K562 (cell line): ENCODE data around the gene RNF224.

ENCODE experiments used
- CREB1 ChIP-seq, 2 experiments: sonication (generic) in 1 of 2; formaldehyde crosslinking in 1 of 2; IDR thresholded peaks; 2 replicates each; pipeline versions ENCODE4 v1.6.1 to v1.8.0; 2012 to 2022; ENCODE audit warnings: inconsistent platforms in 1 of 2, mild to moderate bottlenecking in 1 of 2, missing genetic modification reagents in 1 of 2, moderate library complexity in 1 of 2
- POLR2A ChIP-seq: fragments of 450-650 bp; conservative IDR thresholded peaks from 2 replicates; pipeline ENCODE4 v1.6.1; 2016
- POLR2AphosphoS5 ChIP-seq: IDR thresholded peaks from 2 replicates; pipeline ENCODE4 v1.6.1; 2011; ENCODE audit warnings: mild to moderate bottlenecking, low read depth, low read length, moderate library complexity; ENCODE audit not compliant: control insufficient read depth, insufficient read depth
- RCOR1 ChIP-seq, 2 experiments: IDR thresholded peaks; 2 replicates each; pipeline ENCODE4 v1.6.1; 2012; ENCODE audit warnings: low read depth in 2 of 2, low read length in 2 of 2, borderline replicate concordance in 1 of 2, improper control_type of control experiment in 1 of 2
- SAFB2 ChIP-seq: fragments of 200-400 bp; formaldehyde crosslinking; IDR thresholded peaks from 2 replicates; pipeline ENCODE4 v1.6.1; 2018; ENCODE audit warnings: borderline replicate concordance, low read length, low read depth, moderate library complexity; ENCODE audit not compliant: severe bottlenecking
- SLC30A9 ChIP-seq: fragments of 250-450 bp; sonication (Bioruptor Pico); IDR thresholded peaks from 2 replicates; pipeline ENCODE4 v1.8.0; 2022; ENCODE audit warnings: mild to moderate bottlenecking, moderate library complexity
- YY1 ChIP-seq, 3 experiments: IDR thresholded peaks; 2 replicates each; pipeline ENCODE4 v1.6.1; 2011; ENCODE audit warnings: low read length in 2 of 3, mild to moderate bottlenecking in 2 of 3, moderate library complexity in 2 of 3, borderline replicate concordance in 1 of 3, control low read depth in 1 of 3, low read depth in 1 of 3; ENCODE audit not compliant: insufficient read depth in 3 of 3, insufficient replicate concordance in 2 of 3, control insufficient read depth in 1 of 3, insufficient read length in 1 of 3; ENCODE audit errors: extremely low read depth in 1 of 3
- ZNF583 ChIP-seq: fragments of 250-450 bp; sonication (Bioruptor Pico); IDR thresholded peaks from 2 replicates; pipeline ENCODE4 v1.4.0; 2020
- TF ChIP-seq, protein P1 (sequence below), 3 experiments: IDR thresholded peaks in 2 of 3; conservative IDR thresholded peaks in 1 of 3; 2 replicates each; pipeline ENCODE4 v1.5.1; 2011 to 2012; ENCODE audit warnings: low read length in 3 of 3, mild to moderate bottlenecking in 3 of 3, control low read depth in 2 of 3, improper control_type of control experiment in 1 of 3, inconsistent platforms in 1 of 3, low read depth in 1 of 3, mixed read lengths in 1 of 3, moderate library complexity in 1 of 3; ENCODE audit not compliant: insufficient read depth in 2 of 3
- TF ChIP-seq, protein P2 (sequence below), 2 experiments: fragments of 450-650 bp in 1 of 2; IDR thresholded peaks; 2 replicates each; pipeline ENCODE4 v1.6.1; 2011 to 2017; ENCODE audit warnings: low read depth in 2 of 2, antibody characterized with exemption in 1 of 2, borderline replicate concordance in 1 of 2, low read length in 1 of 2, mild to moderate bottlenecking in 1 of 2, mixed read lengths in 1 of 2; ENCODE audit not compliant: control insufficient read depth in 1 of 2
- TF ChIP-seq, protein P3 (sequence below): fragments of 450-650 bp; formaldehyde crosslinking; IDR thresholded peaks from 2 replicates; pipeline ENCODE4 v1.4.0; 2020; ENCODE audit warnings: mild to moderate bottlenecking
- TF ChIP-seq, protein P4 (sequence below): fragments of 250-450 bp; sonication (Bioruptor Pico); IDR thresholded peaks from 2 replicates; pipeline ENCODE4 v1.8.0; 2022; ENCODE audit warnings: moderate library complexity, mild to moderate bottlenecking, inconsistent platforms

DNA sequence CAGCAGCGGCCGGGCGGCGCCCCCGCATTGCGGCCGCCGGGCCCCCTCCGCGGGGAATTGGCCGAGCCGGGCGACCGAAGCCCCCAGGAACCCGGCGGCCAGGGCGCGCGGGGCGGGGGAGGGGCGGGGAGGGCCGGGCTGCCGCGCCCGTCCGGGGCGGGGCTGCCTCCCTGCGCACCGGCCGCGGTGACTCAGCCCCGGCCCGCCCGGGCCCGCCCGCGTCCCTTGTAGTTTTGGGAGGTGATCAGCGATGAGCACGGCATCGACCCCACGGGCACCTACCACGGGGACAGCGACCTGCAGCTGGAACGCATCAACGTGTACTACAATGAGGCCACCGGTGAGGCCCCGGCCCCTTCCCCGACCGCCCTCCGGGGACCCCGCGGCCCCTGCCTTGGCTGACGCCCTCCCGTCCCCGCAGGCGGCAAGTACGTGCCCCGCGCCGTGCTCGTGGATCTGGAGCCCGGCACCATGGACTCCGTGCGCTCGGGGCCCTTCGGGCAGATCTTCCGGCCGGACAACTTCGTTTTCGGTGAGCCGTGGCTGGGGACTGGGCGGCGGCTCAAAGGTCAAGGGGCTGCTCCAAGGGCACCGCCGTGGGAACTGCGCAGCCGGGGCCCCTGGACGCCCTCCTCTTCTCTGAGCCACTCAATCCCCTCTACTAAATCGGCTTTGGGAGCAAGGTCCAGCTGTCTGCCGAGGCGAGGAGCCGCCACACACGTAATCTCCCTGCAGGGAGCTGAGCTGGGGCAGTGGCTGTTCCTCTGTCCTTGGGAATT, 14.4 kb downstream of the RNF224 start:
- TF ChIP-seq, protein P1, sequence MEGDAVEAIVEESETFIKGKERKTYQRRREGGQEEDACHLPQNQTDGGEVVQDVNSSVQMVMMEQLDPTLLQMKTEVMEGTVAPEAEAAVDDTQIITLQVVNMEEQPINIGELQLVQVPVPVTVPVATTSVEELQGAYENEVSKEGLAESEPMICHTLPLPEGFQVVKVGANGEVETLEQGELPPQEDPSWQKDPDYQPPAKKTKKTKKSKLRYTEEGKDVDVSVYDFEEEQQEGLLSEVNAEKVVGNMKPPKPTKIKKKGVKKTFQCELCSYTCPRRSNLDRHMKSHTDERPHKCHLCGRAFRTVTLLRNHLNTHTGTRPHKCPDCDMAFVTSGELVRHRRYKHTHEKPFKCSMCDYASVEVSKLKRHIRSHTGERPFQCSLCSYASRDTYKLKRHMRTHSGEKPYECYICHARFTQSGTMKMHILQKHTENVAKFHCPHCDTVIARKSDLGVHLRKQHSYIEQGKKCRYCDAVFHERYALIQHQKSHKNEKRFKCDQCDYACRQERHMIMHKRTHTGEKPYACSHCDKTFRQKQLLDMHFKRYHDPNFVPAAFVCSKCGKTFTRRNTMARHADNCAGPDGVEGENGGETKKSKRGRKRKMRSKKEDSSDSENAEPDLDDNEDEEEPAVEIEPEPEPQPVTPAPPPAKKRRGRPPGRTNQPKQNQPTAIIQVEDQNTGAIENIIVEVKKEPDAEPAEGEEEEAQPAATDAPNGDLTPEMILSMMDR (IDR thresholded peaks at IDR 0.05 in 2 of 3, conservative IDR thresholded peaks at IDR 0.05 in 1 of 3; ENCODE audit: insufficient read depth in 2 of 3, low read depth in 1 of 3, low read length in 3 of 3), result no peak
- no peak for TF ChIP-seq CREB1 (IDR thresholded peaks at IDR 0.05)
- no peak for TF ChIP-seq CREB1 (CRISPR knock-in tag; IDR thresholded peaks at IDR 0.05)
- 0 out of 2 replicates have a peak, but pooled peaks have one; percentile 16 for TF ChIP-seq POLR2AphosphoS5
- TF ChIP-seq, protein P2, sequence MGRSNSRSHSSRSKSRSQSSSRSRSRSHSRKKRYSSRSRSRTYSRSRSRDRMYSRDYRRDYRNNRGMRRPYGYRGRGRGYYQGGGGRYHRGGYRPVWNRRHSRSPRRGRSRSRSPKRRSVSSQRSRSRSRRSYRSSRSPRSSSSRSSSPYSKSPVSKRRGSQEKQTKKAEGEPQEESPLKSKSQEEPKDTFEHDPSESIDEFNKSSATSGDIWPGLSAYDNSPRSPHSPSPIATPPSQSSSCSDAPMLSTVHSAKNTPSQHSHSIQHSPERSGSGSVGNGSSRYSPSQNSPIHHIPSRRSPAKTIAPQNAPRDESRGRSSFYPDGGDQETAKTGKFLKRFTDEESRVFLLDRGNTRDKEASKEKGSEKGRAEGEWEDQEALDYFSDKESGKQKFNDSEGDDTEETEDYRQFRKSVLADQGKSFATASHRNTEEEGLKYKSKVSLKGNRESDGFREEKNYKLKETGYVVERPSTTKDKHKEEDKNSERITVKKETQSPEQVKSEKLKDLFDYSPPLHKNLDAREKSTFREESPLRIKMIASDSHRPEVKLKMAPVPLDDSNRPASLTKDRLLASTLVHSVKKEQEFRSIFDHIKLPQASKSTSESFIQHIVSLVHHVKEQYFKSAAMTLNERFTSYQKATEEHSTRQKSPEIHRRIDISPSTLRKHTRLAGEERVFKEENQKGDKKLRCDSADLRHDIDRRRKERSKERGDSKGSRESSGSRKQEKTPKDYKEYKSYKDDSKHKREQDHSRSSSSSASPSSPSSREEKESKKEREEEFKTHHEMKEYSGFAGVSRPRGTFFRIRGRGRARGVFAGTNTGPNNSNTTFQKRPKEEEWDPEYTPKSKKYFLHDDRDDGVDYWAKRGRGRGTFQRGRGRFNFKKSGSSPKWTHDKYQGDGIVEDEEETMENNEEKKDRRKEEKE (IDR thresholded peaks at IDR 0.05; ENCODE audit: borderline replicate concordance in 1 of 2, control insufficient read depth in 1 of 2, low read depth in 2 of 2, low read length in 1 of 2), result no peak
- TF ChIP-seq, protein P3, sequence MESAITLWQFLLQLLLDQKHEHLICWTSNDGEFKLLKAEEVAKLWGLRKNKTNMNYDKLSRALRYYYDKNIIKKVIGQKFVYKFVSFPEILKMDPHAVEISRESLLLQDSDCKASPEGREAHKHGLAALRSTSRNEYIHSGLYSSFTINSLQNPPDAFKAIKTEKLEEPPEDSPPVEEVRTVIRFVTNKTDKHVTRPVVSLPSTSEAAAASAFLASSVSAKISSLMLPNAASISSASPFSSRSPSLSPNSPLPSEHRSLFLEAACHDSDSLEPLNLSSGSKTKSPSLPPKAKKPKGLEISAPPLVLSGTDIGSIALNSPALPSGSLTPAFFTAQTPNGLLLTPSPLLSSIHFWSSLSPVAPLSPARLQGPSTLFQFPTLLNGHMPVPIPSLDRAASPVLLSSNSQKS, result no peak
- TF ChIP-seq, protein P4, sequence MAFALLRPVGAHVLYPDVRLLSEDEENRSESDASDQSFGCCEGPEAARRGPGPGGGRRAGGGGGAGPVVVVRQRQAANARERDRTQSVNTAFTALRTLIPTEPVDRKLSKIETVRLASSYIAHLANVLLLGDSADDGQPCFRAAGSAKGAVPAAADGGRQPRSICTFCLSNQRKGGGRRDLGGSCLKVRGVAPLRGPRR, result no peak
- 0 out of 2 replicates have a peak, but pooled peaks have one; percentile 46 for TF ChIP-seq POLR2A
- no peak for TF ChIP-seq RCOR1 (IDR thresholded peaks at IDR 0.05; ENCODE audit: borderline replicate concordance in 1 of 2, low read depth in 2 of 2, low read length in 2 of 2)
- no peak for TF ChIP-seq SLC30A9 (CRISPR knock-in tag)
- TF ChIP-seq SAFB2, result no peak
- no peak for TF ChIP-seq ZNF583 (CRISPR knock-in tag)
- TF ChIP-seq YY1 (IDR thresholded peaks at IDR 0.05; ENCODE audit: borderline replicate concordance in 1 of 3, control insufficient read depth in 1 of 3, extremely low read depth in 1 of 3, insufficient read depth in 3 of 3, insufficient read length in 1 of 3, insufficient replicate concordance in 2 of 3, low read depth in 1 of 3, low read length in 2 of 3), result no peak
